Measurements from ENCODE around the gene CYP4F11.
A peak's percentile ranks its signal among the peaks of the same experiment; 100 is the strongest.
"Not testable (repeated sequence)": the region's sequence is repeated elsewhere in the genome, so short reads cannot be mapped to it uniquely, and the experiment has no call there.

Gene CYP4F11, protein sequence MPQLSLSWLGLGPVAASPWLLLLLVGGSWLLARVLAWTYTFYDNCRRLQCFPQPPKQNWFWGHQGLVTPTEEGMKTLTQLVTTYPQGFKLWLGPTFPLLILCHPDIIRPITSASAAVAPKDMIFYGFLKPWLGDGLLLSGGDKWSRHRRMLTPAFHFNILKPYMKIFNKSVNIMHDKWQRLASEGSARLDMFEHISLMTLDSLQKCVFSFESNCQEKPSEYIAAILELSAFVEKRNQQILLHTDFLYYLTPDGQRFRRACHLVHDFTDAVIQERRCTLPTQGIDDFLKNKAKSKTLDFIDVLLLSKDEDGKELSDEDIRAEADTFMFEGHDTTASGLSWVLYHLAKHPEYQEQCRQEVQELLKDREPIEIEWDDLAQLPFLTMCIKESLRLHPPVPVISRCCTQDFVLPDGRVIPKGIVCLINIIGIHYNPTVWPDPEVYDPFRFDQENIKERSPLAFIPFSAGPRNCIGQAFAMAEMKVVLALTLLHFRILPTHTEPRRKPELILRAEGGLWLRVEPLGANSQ

DNA sequence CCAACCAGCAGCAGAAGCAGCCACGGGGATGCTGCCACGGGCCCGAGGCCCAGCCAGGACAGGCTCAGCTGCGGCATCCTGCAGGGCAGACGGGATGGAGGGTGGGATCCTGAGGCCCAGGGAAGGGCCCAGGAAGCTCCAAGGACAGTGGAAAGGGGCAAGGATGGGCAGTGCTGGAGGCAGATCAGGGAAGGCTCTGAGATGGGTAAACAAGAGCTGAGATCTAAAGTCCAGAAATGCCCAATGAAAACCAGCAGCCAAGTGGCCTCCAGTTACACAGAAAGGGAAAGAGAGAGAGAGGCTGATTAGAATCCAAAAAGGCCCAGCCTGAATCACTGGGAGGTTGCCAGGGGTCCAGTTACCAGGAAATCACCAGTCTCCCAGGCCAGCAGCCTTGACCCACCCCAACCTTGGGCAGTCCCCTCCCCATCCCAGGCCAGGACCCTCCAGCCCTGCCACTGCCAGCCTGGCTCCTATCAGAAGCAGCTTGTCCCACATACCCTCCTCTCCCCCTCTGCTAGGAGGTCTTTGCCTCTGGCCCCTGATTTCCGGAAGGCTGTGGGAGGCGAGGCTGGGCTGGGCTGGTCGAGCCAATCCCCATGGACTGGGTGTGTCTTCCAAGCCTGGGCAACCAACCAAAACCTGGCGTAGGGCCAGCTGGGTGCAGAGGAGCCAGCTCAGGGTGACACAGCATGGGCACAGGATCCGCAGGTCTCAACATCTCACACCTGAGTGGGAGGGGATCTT, at the start of gene CYP4F11:
Gene CYP4F11 (minus strand): TSS at position 198 of the 747 bp plus-strand sequence. CDS start 121 bp downstream, at position 77.
- no peak for DNase-seq

DNA sequence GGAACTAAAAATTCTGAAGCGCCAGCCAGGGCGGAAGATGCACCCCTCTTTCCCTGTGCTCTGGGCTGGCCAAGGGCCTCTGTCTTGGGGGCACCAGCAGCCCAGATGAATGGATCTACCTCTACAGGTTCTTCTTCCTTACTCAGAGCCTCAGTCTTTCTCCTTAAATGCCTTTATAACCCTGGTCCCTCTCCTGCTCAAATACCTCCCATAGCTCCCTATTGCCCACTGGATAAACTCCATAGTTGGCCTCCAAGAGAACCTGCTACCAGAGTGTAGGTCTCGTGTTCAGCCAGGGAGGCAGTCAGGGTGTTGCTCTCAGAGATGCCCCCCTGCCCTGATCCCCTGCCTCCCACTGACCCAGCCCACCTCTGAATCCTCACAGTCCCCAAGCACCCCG, 45.0 kb upstream of the CYP4F11 start:
- DNase-seq = no peak

DNA sequence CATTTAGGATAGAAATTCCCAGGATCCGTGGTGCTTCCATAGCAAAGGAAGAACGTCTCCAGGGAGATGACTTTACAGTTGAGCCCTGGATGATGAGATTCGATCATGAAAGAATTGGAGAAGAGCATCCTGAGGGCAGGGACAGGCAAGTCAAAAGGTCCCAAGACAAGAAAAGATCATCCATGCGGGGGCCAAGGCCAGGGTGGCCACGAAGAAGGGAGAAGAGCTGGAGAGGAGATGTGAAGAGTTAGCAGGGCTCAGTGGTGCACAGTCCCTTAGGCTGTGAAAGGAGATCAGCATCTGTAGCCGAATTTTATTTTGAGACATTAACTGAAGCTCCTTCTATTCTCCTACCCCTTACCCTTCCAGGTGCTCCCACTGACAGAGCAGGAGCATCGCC, 43.4 kb upstream of the CYP4F11 start:
- DNase-seq = no peak

DNA sequence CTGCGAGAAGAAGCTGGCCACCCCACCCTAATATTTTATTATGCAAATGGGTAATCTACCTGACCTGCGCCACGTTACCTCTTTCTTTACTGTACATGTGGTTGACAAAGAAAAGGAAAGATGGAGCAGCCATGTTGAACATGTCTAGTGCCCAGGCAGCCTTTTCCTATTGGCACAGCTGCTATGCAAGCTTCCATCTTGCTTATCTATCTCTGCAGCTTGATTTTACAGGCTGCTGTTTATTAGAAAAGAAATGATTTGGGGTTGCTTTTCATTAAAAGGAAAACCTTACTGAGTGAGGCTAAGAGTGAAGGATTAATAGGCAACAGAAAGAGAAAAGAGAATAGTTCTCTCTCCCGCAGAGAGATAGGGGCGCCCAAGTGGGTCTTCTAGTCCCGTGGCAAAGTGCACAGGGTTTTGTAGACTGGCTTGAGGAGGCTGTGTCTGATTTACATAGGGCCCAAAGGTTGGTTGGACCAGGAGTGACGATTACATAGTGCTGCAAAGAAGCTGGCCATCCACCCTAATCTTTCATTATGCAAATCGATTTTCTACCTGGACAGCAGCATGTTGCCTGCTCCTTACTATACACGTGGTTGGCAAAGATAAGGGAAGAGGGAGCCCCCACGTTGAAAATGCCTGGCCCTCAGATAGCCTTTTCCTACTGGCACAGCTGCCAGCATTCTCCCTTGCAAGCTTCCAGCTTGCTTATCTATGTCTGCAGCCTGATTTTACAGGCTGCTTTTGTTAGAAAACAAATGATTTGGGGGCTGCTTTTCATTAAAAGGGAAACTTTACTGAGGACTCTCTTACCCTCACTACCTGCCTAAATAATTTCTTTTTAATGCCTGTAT, 42.7 kb upstream of the CYP4F11 start:
- DNase-seq = no peak

DNA sequence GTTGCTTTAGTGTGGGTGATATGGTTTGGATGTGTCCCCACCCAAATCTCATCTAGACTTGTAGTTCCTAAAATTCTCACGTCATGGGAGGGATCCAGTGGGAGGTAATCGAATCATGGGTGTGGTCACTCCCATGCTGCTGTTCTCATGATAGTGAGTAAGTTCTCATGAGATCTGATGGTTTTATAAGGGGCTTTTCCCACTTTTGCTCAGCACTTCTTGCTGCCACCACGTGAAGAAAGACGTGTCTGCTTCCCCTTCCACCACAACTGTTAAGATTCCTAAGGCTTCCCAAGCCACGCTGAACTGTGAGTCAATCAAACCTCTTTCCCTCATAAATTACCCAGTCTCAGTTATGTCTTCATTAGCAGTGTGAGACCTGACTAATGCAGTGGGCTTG, 40.5 kb upstream of the CYP4F11 start:
- DNase-seq = no peak

DNA sequence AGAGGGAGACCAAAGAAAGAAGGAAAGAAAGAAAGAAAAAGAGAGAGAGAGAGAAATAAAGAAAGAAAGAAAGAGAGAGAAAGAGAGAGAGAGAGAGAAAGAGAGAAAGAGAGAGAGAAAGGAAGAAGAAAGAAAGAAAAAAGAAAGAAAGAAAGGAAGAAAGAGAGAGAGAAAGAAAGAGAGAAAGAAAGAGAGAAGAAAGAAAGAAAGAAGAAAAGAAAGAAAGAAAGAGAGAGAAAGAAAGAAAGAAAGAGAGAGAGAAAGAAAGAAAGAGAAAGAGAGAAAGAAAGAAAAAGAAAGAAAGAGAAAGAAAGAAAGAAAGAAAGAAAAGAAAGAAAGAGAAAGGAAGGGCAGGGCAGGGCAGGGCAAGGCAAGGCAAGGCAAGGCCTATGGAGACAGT, 37.7 kb upstream of the CYP4F11 start:
- not testable (repeated sequence) for DNase-seq

DNA sequence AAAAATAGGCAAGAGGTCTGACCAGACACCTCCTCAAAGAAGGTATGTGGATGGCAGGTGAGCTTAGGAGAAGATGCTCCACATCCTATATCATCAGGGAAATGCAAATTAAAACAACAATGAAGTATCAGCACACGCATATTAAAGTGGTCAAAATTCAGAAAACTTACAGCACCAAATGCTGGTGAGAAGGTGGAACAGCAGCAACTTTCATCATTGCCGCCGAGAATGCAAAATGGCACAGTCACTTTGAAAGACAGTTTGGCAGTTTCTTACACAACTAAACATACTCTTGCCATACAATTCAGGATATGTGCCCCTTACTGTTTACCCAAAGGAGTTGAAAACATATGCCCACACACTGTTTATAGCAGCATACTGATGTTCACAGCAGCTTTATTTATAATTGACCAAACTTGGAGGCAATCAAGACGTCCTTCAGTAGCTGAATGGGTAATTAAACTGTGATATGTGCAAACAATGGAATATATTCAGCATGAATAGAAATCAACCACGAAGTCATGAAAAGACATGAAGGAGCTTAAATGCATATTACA, 37.0 kb upstream of the CYP4F11 start:
- DNase-seq = no peak

DNA sequence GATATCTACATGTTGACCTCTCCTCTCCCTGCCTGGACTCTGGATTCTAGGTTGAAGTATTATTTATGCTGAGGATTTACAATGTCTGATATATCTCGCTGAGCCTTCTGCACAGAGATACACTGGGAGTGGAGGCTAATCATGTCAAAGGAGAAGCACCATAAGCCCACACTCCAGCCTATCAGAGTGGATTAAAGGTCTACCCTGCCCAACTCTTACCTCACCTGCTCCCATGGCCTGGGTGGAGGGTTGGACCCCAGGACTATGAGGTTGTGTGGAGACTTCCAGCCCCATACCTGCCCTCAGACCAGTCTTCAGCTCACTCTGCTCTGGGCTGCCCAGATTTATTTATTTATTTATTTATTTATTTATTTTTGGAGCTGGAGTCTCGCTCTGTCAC, 29.9 kb upstream of the CYP4F11 start:
- no peak for DNase-seq

DNA sequence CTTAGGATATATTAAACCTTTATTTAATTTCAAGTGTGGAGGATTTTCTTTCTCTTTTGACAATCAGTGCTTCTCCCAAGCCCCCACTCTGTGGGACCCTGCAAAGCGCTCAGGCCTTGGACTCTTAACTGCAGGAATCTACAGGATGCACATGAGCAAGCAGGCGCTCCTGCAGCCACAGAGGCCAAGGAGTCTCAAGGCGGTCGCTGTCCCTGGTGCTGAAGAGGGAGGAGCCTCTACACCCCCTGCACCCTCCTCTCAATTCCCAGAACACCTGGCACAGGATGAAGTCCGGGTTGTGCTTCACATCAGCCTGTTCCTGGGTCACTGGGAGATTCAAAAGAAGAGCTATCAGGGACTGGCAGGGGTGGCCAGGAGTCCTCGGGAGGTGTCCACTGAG, 28.0 kb upstream of the CYP4F11 start:
- DNase-seq = no peak

DNA sequence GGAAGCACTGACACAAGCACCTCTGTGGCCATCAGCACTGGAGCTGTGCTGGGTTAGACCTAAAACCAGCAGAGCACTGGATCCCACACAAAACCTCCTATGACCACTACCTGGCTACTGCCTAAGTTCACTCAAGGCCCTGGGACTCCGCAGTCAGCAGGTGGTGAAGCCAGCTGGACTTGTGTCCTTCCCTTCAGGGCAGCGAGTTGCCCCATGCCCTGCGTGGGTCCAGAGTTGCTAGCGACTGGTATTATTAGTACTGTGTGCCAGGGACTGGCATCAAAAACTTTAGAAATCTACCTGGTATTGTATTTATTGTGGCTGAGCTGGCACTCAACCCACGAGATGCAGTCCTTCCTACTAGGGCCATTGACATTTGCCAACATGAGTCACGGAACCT, 20.5 kb upstream of the CYP4F11 start:
- no peak for DNase-seq

DNA sequence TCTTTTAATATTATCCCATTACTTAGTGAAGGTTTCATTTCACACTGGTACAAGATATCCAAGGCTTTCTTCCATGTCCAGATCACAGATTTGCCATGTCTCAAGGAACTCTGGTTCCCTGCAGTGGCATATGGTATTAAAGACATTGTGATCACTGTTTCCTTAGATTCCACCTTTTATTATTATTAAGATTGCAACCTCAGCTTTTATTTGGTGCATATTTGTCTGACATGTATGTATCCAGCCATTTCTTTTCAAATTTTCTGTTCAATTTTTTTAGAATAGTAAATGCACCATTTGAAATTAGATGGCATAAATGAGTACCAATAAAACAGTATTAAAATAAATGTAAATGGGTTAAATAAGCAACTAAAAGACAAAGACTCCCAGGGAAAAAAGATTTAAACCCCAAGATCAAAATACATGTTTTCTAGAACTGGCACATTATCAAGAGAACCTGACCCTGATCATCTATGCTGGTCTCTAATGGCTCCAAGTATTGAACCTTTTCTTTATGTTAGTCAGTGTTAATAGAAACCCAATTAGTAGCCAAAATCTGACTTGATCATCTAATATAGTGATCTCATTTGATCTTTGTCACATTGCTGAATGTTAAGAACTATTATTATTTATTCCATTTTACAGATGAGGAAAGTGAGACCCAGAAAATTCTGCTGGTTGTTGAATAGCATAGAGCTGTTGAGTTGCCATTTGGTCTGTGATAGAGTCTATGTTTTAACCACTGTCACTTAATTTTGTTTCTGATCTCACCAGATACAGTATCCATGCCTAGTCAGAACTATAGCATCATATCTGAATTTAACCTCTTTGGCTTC, 14.1 kb upstream of the CYP4F11 start, which contains the start of gene OR10H4:
Gene OR10H4 (plus strand): TSS at position 786 of the 836 bp plus-strand sequence. CDS start 0 bp downstream, at position 786.
- no peak for DNase-seq

DNA sequence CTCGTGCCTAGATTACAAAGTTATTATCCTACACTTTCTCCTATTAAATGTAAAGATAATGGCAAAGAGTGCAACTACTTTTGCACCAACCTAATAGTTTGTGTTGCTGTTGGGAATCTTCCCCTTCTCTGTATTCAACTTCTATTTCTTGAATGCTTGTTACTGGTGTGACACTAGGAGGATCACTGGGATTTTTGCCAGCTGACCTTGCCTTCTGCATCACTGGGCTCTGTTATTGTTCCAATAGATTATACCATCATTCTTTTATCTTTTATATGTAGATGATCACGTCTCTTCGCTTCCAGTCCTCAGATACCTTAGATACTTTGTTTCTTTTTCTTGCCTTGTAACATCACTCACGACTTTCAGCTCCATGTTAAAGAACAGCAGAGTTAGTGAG, 11.0 kb upstream of the CYP4F11 start:
- no peak for DNase-seq

DNA sequence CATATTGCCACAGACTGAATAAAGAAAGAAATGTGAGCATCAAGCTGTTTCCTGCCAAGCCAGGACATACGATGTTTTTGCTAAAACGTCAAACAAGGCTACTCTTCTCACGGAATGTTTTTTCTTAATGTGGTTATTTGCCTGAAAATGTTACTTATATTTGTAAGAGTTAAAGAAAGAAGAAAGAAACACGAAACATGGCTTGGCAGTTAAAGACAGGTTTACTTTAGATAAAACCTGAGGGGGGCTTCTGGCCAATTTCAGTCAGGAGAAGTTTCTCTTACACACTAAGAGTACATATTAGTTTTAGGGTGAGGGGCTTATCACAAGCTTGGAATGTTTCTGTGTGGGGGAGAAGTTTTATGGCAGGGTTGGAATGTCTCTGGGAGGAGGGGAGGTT, 10.1 kb upstream of the CYP4F11 start:
- no peak for DNase-seq

DNA sequence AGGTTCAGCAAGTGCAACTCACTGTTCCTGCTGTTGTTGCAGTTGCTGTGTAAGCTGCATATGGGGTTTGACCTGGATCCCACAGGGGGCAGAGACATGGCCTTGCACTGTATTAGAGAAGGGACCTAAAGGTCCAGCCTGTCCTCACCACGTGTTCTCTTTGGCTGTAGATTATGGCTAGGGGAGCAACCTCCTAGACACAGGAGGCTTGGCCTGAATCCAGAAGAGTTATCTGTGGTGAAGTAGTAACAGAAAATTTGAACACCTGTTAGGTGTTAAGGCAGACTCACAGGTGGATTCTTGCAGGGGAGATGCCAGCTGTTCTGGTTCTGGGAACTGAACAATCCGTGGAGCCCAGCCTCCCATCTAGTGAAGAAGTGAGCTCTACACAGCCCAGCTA, 3.4 kb upstream of the CYP4F11 start:
- DNase-seq = no peak

DNA sequence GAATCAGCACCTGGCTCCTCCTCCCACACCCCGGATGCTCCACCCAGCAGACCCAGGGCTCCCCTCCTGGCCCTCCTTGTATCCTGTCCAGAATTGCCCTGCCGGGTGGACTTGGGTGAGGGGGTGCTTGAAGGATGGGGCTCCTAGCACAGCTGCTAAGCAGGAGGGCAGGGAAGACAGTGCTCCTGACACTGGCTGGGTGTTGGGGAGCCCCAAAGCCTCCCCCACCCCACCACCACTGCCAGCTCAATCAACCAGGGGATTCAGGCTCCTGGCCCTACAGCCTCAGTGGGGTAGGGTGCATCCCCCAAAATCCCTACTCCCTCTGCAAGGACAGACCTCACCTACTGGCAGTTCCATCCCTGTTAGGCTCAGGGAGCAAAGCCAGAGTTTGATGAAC, 2.6 kb upstream of the CYP4F11 start:
- no peak for DNase-seq

DNA sequence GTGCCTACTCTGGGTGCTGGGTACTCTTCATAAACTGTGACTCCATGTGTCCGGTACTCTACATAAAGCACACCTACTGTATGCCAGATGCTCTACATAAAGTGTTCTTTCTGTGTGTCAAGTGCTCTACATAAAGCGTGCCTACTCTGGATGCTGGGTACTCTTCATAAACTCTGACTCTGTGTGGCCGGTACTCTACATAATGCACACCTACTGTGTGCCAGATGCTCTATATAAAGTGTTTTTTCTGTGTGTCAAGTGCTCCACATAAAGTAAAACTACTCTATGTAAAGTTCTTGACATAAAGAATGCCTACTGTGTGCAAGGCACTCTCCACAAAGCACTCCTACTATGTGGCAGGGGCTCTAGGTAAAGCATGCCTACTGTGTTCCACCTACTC, 1.8 kb upstream of the CYP4F11 start:
- DNase-seq = no peak

DNA sequence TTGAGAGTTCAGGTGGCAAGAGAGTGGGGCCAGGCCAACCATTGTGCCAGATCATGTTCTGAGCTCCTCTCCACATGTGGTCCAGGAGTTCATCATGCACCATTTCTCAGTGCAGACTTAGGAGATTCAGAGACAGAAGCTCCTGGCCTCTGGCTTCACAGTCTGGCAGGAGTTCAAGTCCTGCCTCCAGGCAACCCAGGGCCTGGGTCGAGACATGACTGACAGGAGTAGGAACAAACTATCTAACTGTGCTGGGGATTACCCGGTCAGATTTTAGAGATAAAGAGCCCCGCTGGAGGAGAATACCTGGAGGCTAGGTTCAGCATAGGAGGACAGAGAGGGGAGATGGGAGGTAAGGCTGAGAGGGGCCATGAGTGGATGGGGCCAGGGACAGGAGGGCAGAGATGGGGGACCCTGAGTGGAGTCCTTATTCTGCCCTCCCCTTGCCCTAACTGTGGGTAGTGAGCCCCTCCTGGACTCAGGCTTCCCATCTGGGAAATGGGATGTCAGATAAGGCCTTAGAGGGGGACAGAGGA, 906 bp upstream of the CYP4F11 start:
- DNase-seq = no peak

DNA sequence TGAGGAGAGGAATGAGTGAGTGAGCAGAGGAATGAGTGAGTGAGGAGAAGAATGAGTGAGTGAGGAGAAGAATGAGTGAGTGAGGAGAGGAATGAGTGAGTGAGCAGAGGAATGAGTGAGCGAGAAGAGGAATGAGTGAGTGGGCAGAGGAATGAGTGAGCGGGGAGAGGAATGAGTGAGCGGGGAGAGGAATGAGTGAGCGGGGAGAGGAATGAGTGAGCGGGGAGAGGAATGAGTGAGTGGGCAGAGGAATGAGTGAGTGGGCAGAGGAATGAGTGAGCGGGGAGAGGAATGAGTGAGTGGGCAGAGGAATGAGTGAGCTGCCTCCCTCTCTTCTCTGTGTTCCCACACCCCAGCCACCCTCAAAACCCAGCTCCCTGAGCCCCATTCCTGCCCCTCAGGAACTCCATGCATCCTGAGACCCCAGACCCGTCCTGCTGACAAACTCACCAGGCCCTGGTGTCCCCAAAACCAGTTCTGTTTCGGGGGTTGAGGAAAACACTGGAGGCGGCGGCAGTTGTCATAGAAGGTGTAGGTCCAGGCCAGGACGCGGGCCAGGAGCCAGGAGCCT, 483 bp downstream of the CYP4F11 start:
- DNase-seq = peak; percentile 37

DNA sequence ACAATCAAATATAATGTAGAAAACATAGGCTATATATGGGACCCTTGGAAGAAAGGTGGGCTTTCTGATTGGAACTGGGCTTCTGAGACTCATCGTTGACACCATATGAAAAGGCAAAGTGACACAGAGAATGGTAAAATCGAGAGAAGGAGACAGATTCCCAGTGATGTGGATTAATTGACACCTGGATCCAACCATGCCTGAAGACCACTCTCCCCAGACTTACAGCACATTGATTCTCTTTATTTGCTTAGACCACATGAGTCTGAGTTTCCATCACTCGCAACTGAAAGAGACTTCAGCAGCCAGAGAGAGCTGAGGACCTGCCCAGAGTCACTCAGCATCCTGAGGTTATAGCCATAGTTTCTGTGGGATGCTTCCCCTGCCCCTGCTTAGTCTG, 6.0 kb downstream of the CYP4F11 start:
- no peak for DNase-seq

DNA sequence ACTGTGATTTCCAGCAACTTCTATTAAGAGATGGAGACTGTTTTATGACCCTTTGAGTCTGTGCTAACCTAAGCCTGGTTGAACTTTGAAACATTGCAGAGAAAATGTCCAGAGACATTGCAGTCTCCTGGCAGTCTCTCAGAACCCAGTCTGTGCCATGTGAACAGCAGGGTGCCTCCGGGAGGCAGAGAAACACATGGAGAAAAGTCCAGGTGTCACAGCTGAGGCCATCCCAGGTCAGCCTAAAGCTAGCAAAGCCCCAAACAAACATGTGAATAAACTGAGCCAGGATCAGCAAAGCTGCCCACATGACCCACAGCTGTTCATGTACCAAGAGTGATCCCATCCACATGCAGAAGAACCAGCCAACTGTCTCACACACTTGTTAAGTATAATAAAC, 7.8 kb downstream of the CYP4F11 start:
- no peak for DNase-seq

DNA sequence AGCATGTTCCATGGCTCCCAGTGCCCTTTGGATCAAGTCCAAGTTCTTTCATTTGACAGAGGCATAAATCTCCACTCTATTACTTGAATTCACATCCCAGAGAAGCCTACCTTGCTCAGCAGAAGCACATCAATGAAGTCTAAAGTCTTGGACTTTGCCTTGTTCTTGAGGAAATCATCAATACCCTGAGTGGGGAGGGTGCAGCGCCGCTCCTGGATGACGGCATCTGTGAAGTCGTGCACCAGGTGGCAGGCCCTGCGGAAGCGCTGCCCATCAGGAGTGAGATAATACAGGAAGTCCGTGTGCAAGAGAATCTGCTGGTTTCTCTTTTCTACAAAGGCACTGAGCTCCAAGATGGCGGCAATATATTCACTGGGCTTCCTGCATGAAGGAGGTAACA, 10.6 kb downstream of the CYP4F11 start:
- DNase-seq = no peak
